Glutamatergic neuron (in vitro differentiated cells): ENCODE results near the gene ELMO1. TPM values are rescaled to one million over a fixed set of nuclear protein-coding genes. Genes with fewer than 3 reads are reported as not detected.
A peak's percentile ranks its signal among the peaks of the same experiment; 100 is the strongest.

ENCODE experiments used
- DNase-seq: peaks from one replicate; pipeline ENCODE4 v3.0.0; 2022
- H3K27ac Mint-ChIP-seq: one replicate; pipeline ENCODE4 v1.8.0; 2020; ENCODE audit warnings: mild to moderate bottlenecking, mixed read lengths, inconsistent platforms; ENCODE audit not compliant: unreplicated experiment
- H3K27me3 Mint-ChIP-seq: one replicate; pipeline ENCODE4 v1.8.0; 2020; ENCODE audit warnings: mild to moderate bottlenecking, moderate library complexity, mixed read lengths, inconsistent platforms; ENCODE audit not compliant: unreplicated experiment
- H3K36me3 Mint-ChIP-seq: one replicate; pipeline ENCODE4 v1.8.0; 2020; ENCODE audit warnings: mild to moderate bottlenecking, mixed read lengths, inconsistent platforms; ENCODE audit not compliant: unreplicated experiment
- H3K4me1 Mint-ChIP-seq: one replicate; pipeline ENCODE4 v1.8.0; 2020; ENCODE audit warnings: mild to moderate bottlenecking, low read depth, mixed read lengths, inconsistent platforms; ENCODE audit not compliant: unreplicated experiment
- H3K4me3 Mint-ChIP-seq: one replicate; pipeline ENCODE4 v1.8.0; 2020; ENCODE audit warnings: mild to moderate bottlenecking, mixed read lengths, inconsistent platforms; ENCODE audit not compliant: unreplicated experiment
- H3K9me3 Mint-ChIP-seq: one replicate; pipeline ENCODE4 v1.8.0; 2020; ENCODE audit warnings: mild to moderate bottlenecking, moderate library complexity, mixed read lengths, inconsistent platforms; ENCODE audit not compliant: unreplicated experiment
- total RNA-seq: library from RNA; stranded (reverse); fragmentation: NEBNext Ultra II Directional; extraction: Animal tissue kit (Norgen Biotek cat#: 25700); gene quantifications from one replicate; pipeline ENCODE4 v1.2.1, GENCODE V29; 2021; ENCODE audit not compliant: unreplicated experiment
- TF ChIP-seq, protein P1 (sequence below): fragments of 200-600 bp; sonication (generic); IDR thresholded peaks from one replicate; pipeline ENCODE4 v1.5.0; 2021; ENCODE audit not compliant: partially characterized antibody, unreplicated experiment

ELMO1 gene
- total RNA-seq, 1 donor from 2014 or later, result 5.5 TPM

DNA sequence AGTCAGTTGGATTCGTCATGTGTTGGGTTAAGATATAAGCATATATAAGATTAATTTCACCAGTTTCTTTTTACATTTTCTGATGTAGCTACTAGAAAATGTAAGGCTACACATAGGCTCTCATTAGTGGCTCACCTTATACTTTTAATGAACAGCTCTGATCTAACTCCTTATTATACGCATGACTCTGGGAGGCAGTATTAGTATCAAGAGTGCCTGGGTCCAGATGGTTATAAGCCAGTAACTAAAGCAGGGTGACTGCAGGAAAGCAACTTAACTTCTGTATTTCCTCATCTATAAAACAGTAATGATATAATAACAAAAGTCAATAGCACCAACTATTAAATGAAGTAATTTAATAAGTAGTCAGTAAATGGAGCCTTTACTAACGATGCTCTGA is 1.4 kb upstream of the ELMO1 start:
- H3K4me3 Mint-ChIP-seq, result no peak overlapping the region

DNA sequence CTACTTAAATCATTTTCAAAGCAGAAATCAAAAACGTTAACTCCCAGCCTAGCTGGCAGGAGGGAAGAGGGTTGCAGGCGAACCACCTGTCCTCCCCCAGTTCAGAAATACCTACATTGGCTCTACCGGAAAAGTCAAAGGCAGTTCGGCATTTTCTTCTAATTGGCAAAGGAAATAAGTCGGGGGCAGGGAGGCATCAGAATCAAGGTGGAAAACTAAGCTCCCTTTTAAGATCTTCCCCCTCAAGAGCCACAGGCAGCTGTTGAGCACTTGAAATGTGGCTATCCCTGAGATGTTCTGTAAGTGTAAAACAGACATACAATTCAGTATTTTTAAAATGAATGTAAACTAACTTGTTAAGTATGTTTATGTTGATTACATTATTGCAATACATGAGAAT is 957 bp upstream of the ELMO1 start:
- peaks cover 9% of the 10 kb centered on the region for H3K9me3 Mint-ChIP-seq
- DNase-seq, result no peak
- peak overlapping the region; percentile 90 for H3K4me3 Mint-ChIP-seq
- peaks cover 14% of the 10 kb centered on the region for H3K4me1 Mint-ChIP-seq
- H3K36me3 Mint-ChIP-seq, result peaks cover 6% of the 10 kb centered on the region
- peaks cover 1% of the 10 kb centered on the region for H3K27me3 Mint-ChIP-seq
- H3K27ac Mint-ChIP-seq, result no peak overlapping the region
- TF ChIP-seq, protein P1, sequence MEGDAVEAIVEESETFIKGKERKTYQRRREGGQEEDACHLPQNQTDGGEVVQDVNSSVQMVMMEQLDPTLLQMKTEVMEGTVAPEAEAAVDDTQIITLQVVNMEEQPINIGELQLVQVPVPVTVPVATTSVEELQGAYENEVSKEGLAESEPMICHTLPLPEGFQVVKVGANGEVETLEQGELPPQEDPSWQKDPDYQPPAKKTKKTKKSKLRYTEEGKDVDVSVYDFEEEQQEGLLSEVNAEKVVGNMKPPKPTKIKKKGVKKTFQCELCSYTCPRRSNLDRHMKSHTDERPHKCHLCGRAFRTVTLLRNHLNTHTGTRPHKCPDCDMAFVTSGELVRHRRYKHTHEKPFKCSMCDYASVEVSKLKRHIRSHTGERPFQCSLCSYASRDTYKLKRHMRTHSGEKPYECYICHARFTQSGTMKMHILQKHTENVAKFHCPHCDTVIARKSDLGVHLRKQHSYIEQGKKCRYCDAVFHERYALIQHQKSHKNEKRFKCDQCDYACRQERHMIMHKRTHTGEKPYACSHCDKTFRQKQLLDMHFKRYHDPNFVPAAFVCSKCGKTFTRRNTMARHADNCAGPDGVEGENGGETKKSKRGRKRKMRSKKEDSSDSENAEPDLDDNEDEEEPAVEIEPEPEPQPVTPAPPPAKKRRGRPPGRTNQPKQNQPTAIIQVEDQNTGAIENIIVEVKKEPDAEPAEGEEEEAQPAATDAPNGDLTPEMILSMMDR, result no peak

More for the DNA sequence above, 1.4 kb upstream of the ELMO1 start:
- Mint-ChIP-seq H3K4me1 (peaks cover 14% of the 10 kb centered on the region), H3K27me3 (peaks cover 1% of the 10 kb centered on the region), H3K27ac (no peak overlapping the region), H3K9me3 (peaks cover 9% of the 10 kb centered on the region), H3K36me3 (peaks cover 6% of the 10 kb centered on the region)
- no peak for DNase-seq
- TF ChIP-seq, protein P1, result no peak

DNA sequence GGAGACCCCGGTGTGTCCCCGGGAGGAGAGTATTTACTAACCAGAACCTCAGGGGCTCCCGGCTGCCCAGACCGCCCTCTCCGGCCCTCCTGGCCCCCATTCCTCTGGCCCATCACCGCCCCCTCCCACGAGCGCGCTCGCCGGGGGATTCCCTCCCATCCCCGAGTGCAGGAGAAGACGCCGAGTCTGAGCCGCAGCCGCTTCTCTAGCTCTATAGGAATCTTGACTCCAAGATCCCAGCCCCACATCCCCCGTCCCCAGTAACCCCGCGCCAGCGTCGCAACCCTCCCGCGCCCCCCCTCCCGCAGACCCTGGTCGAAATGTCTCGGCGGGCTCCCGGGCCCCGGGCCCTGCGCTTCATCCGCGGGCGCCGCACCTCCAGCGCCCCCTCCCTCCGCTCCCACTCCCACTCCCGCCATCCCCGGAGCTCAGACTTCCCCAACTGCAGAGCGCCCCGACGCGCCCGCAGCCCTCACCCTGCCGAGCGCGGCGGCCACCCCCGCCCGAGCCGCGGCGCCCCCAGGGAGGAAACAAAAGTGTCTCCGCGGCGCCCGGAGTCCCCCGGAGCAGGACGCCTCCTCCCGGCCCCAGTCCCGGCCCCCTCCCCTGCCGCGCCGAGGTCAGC is 541 bp downstream of the ELMO1 start:
- peaks cover 1% of the 10 kb centered on the region for H3K27me3 Mint-ChIP-seq
- no peak overlapping the region for H3K27ac Mint-ChIP-seq
- peak overlapping the region; percentile 93 for H3K4me3 Mint-ChIP-seq
- TF ChIP-seq, protein P1, result no peak
- H3K36me3 Mint-ChIP-seq, result no peaks in the 10 kb centered on the region
- DNase-seq, result peak; percentile 54
- H3K4me1 Mint-ChIP-seq, result peaks cover 14% of the 10 kb centered on the region
- H3K9me3 Mint-ChIP-seq, result peaks cover 9% of the 10 kb centered on the region

DNA sequence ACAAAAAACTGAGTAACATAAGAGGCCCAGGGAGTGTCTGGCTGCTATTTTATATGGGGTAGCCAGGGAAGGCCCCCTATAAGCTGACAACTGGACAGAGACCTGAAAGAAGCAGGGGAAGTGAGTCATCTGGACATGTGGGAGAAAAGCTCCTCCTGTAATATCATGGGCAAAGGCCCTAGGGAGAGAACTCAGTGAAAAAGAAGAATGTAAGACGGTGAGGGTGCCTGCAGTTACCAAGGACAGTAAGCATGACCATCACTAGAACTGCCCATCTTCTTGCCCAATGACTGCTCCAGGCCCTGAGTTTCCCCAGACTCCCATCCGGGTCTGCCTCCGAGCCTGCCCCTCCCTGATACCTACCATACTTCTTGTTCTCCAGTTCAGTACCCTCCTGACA is 2.3 kb downstream of the ELMO1 start:
- TF ChIP-seq, protein P1, result no peak
- Mint-ChIP-seq H3K4me3 (peak overlapping the region; percentile 60), H3K27ac (no peak overlapping the region), H3K4me1 (peaks cover 5% of the 10 kb centered on the region), H3K27me3 (peaks cover 1% of the 10 kb centered on the region), H3K36me3 (no peaks in the 10 kb centered on the region), H3K9me3 (peaks cover 9% of the 10 kb centered on the region)
- DNase-seq, result no peak

DNA sequence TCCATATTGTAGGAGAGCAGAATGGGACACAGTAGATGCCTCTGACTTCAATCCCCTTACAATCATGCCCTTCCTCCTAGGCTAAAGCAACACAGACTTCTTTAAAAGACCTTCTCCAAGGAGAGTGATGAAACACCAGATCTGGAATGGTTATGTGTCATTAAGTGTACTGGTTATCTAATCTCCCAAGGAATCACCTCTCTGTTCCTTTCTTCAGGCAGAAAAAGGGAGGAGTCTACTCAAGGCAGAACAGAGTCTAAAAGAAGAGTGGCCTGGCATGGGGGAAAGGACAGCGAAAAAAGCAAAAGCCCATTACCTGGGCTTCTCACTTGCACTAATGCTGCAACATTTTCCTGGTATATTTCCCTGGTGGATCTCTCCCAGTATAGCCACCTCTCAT is 2.9 kb downstream of the ELMO1 start:
- peaks cover 11% of the 10 kb centered on the region for H3K9me3 Mint-ChIP-seq
- DNase-seq, result no peak
- peaks cover 1% of the 10 kb centered on the region for H3K27me3 Mint-ChIP-seq
- H3K36me3 Mint-ChIP-seq, result no peaks in the 10 kb centered on the region
- no peak overlapping the region for H3K4me3 Mint-ChIP-seq
- TF ChIP-seq, protein P1, result no peak
- H3K27ac Mint-ChIP-seq, result peak overlapping the region; percentile 11
- H3K4me1 Mint-ChIP-seq, result peaks cover 3% of the 10 kb centered on the region
